ENCODE measurements around the gene PIK3R3.
"Not testable (repeated sequence)": the region's sequence is repeated elsewhere in the genome, so short reads cannot be mapped to it uniquely, and the experiment has no call there.

PIK3R3 gene

DNA sequence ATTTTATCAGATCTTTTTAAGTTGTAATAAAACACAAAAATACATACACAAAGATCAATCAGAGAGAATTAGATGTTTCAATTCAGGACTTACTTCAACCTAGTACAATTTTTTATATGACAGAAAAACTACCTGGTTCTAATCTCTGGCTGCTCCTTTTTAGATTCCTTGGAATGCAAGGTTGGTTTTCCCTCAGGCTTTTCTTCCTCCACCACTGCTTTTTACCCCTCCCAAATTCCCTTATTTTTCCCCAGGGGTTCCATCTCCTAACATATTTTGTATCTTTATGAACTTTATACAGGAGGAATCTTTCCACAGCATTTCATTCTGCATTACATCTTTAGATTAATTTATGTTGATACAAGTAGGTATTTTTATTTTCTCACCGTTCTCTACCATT is 33.2 kb downstream of the PIK3R3 start:
- no peak for DNase-seq

DNA sequence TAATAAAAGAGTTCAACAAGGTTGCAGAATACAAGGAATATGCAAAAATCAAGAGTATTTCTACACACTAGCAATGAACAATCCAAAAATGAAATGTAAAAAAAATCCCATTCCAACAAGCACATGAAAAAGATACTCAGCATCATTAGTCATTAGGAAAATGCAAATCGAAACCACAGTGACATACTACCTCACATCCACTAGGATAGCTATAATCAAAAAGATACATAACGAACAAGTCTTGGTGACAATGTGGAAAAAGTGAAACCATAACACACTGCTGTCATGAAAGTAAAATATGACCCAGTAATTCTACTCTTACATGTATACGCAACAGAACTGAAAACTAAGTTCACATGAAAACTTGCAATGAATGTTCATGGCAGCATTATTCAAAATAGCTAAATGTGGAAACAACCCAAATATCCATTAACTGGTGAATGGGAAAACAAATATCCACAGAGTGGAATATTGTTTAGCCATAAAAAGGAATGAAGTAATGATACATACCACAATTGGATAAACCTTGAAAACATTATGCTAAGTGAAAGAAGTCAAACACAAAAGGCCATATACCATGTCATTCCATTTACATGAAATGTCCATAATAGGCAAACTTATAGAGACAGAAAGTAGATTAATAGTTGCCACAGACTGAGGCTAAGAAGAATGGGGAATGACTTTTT is 34.3 kb downstream of the PIK3R3 start:
- no peak for DNase-seq

DNA sequence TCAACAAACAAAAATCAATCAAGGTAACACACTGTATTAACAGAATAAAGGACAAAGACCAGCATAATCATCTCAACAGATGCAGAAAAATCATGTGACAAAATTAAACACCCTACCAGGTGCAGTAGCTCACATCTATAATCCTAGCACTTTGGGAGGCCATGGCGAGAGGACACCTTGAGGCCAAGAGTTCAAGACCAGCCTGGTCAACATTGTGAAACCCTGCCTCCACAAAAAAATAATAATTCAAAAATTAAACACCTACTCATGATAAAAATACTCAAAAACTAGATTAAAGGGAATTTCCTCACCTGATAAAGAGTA is 35.3 kb downstream of the PIK3R3 start:
- no peak for DNase-seq

DNA sequence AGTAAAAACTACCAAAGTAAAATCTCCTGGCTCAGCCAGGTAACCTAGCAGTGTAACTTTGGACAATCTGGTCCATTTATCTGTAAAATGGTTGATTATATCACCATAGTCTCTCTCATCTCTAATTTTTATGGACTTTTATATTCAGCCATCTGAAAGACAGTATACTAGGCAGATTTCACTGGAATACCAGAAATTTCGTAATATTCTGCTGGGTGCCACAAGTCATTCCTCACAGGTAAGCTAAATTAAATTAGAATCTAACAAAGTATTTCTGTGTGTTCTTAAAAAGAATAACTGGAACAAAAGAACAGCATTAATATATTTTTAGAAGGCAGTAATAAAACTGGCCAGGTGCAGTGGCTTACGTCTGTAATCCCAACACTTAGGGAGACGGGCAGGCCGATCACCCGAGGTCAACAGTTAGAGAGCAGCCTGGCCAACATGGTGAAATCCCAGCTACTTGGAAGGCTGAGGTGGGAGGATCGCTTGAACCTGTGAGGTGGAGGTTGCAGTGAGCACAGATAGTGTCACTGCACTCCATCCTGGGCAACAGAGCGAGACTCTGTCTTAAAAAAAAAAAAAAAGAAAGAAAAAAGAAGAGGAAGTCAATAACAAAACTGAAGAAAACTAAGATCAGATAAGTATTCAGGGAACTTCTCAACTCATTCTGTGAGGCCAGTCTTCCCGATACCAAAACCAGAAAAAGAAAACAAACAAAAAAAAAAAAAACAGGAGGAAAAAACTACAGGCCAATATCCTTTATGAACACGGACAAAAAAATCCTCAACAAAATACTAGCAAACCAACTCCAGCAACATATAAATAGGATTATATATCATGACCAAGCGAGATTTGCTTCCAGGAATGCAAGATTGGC is 35.9 kb downstream of the PIK3R3 start:
- no peak for DNase-seq

DNA sequence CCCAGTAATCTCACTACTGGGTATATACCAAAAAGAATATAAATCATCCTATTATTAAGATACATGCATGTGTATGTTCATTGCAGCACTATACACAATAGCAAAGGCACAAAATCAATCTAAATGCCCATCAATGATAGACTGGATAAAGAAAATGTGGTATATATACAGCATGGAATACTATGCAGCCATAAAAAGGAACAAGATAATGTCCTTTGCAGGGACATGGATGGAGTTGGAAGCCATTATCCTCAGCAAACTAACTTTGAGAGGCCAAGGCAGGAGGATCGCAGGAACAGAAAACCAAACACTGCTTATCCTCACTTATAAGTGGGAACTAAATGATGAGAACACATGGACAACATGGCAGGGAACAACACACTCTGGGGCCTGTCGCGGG is 37.3 kb downstream of the PIK3R3 start:
- DNase-seq, result not testable (repeated sequence)

GRCh38 chr1:46094471-46095005 is 37.9 kb downstream of the PIK3R3 start:
- DNase-seq, result no peak

- DNase-seq, result not testable (repeated sequence)
Measured at GRCh38 chr1:46093832-46094231, 38.6 kb downstream of the PIK3R3 start.

DNA sequence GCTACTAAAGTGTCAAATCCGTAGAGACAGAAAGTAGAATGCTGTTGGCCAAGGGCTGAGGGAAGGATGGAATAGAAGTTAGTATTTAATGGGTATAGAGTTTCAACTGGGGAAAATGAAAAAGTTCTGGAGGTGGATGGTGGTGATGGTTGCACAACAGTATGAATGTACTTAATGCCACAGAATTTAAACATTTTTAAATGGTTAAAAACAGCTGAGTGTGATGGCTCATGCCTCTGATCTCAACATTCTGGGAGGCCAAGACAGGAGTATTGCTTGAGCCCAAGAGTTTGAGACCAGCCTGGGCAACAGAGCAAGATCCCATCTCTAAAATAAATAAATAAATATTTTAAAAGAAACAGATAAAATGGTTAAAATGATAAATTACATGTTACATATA is 44.5 kb downstream of the PIK3R3 start:
- no peak for DNase-seq

- no peak for DNase-seq
Measured at GRCh38 chr1:46086576-46086975, 45.9 kb downstream of the PIK3R3 start.

GRCh38 chr1:46084553-46085451 is 47.6 kb downstream of the PIK3R3 start:
- no peak for DNase-seq

DNA sequence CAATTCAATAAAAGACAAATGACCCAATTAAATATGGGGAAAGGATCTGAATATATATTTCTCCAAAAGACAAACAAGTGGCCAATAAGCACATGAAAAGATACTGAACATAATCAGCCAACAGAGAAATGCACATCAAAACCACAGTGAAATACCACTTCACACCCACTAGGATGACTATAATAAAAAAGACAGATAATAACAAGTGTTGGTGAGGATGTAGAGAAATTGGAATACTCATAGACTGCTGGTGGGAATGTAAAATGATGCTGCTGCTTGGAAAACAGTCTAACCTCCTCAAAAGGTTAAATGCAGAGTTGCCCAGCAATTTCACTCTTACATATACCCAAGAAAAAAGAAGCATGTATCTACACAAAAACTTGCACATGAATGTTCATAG is 48.9 kb downstream of the PIK3R3 start:
- DNase-seq, result no peak

DNA sequence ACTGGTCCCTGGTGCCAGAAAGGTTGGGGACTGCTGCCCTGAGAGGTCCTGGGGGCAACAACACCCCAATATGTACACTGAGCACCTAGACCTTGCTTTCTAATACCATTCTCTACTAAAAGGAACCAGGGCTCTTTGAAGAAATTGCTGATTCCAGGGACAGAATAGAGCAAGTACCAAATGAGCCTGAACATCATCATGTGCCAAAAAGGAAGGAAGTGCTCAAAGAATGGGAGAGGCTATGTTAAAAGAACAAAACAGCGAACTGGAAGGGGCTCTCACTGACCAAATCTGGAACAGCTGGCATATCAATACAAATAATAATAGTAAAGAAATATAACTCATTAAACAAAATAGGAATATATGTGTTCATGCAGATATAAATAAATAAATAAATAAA is 50.8 kb downstream of the PIK3R3 start:
- DNase-seq, result no peak

GRCh38 chr1:46081206-46081605 is 51.2 kb downstream of the PIK3R3 start:
- DNase-seq, result no peak

DNA sequence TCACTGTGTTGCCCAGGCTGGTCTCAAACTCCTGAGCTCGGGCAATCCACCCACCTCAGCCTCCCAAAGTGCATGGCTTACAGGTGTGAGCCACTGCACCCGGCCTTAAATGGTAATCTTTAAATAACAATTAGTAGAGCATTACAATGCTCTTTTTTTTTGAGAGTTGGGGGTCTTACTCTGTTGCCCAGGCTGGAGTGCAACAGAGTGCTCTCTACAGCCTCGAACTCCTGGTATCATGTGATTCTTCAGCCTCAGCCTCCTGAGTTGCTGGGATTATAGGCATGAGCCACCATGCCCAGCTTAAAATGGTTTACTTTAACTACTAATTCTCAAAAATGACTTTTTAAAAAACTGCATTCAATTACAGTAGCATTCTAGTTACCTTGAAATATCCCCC is 52.2 kb downstream of the PIK3R3 start:
- no peak for DNase-seq

GRCh38 chr1:46077644-46078043 is 54.8 kb downstream of the PIK3R3 start:
- DNase-seq, result peak; percentile 61

GRCh38 chr1:46076343-46076742 is 56.1 kb downstream of the PIK3R3 start:
- no peak for DNase-seq

DNA sequence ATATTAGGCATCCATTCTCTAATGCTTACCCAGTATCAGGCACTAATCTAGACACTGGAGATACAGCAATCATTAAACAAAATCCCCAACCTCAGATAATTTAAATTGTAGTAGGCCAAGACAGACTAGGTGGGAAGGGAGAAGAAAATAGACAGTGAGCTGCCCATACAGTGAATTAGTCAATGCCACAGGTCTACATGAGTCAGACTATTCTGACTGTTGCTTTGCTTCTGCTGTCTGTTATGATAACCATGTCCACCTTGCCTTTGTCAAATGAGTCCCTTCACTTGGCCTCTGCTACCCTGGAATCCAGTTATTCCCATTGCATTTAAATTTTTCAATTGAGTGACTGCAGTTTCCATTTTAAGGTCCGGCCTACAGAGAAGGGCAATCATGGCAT is 59.5 kb downstream of the PIK3R3 start:
- no peak for DNase-seq

DNA sequence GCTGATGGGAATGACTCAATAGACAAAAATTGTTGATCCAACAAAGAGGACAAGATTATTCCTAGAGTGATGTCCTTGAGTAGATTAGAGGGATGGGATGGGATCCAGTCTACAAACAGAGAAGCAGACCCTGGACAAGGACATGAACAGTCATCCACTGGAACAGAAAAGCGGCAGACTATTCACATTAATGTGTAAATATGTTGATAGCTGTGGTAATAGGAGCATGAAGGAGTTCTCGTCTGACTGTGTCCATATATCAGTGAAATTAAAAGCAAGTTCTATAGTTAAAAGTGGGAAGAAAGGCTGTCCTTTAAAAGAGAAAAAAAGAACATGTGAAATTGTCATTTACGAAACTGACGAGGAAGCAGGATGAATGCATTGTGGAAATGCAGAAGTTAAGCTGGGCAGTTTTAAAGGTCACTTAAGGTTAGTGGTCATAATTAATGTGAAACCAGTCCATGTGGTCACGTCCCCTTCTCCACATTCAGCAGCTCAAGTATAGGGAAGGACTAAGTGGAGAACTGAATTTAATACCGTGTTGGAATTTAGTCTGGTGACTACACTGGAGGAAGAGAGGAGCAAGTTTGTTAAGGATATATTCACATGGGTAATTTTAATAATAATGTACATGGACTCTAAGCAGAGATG is 62.1 kb downstream of the PIK3R3 start:
- no peak for DNase-seq

DNA sequence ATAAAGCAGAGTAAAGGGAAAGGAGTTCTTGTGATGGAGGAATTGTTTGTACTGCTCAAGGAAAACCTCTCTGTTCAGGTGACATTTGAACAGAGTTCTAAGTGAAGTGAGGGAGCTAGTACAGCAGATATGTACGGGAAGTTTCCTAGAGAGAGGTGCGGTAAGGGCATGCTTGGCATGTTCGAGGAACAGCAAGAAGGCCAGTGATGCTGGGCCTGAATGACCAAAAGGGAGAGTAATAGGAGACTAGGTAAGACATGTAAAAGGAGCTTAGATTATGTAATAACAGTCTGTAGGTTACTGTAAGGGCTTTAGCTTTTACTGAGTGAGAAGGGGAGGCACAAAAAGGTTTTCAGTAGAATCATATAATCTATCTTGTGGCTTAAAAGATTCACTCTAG is 63.9 kb downstream of the PIK3R3 start:
- DNase-seq, result no peak

DNA sequence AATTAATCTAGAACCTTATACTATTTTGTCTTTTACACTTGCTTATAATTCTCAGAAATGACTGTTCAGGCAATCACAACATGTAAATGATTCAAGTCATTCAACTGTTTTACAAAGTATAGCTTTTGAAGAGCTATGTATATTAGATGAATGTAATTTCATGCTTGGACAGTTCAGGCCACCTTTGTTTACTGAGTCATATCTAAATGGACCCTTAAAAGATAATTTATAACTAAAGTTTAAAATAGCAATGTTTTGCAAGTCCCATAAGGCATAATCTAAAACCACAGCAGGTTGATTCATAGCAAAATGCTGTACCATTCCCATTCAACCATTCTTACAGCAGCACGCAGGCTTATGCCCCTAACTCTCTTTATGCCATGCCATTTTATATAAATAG is 64.8 kb downstream of the PIK3R3 start:
- no peak for DNase-seq

DNA sequence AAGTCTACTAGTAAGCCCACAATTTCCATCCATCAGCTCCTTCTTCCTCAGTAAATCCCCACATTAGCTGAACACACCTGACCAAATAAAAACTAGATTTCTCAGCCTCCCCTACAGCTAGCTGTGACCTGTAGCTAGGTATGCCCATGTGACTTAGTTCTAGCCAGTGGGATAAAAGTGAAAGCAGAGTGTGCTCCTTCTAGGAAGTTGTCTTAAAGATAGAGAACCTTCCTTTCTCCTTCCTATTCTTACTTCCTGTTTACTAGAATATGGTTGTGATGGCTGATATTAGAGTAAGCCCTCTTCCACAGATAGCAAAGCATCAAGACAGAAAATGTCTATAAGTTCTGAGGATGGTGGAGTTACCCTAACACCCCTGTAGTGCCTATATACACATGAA is 67.0 kb downstream of the PIK3R3 start:
- DNase-seq, result no peak

DNA sequence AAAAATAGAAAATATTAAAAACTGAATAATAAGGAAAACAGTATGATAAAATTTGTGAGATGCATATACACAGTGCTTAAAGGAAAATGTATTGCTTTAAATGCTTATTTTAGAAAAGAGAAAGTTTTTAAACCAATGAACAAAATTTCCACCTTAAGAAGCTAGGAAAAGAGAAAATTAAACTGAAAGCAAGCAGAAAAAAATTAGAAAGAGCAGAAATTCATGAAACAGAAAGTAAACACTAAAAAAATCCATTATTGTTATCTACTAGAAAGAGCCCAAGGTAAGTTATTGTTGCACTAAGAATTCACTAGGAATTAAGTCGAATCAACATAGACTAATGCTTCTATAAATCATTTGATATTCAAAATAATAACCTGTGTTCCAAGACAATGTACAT is 67.7 kb downstream of the PIK3R3 start:
- no peak for DNase-seq
